ENCODE measurements around the gene ADH1C. TPM values are rescaled to one million over a fixed set of nuclear protein-coding genes. Genes with fewer than 3 reads are reported as not detected.

ADH1C gene
- total RNA-seq, 1 experiment from 2014 or later = not detected

DNA sequence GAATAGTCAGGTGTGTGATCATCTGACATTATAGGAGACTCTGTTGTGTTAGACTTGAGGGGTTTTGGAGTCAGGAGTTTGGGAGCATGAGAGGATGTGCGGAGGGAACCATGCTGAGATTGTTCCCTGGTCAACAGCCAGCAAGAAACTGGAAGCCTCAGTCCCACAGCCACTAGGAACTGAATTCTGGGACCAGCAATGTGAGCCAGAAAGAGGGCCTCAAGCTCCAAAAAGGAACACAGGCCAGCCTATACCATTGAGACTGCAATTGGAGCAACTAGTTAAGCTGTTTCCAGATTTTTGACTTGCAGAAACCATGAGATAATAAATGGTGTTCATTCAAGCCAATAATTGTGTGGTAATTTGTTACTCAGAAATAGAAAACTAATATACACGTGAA is 22.7 kb downstream of the ADH1C start:
- Histone ChIP-seq H2BK20ac (ENCODE audit: low read depth, low read length, poor library complexity, severe bottlenecking) (no peak overlapping the region), H3K79me2 (ENCODE audit: insufficient read depth, low read length) (no peaks in the 10 kb centered on the region), H3K23me2 (ENCODE audit: insufficient read length, low read depth, low read length, poor library complexity, severe bottlenecking) (no peaks in the 10 kb centered on the region), H4K20me1 (ENCODE audit: control insufficient read depth, insufficient read depth, insufficient read length) (no peaks in the 10 kb centered on the region), H3K14ac (ENCODE audit: insufficient read depth, low read length) (no peak overlapping the region), H3K23ac (ENCODE audit: insufficient read length, low read depth, low read length) (no peak overlapping the region), H3K4me1 (ENCODE audit: insufficient read depth, low read length) (no peaks in the 10 kb centered on the region), H3K56ac (ENCODE audit: insufficient read length, low read depth, low read length) (no peak overlapping the region), H4K5ac (ENCODE audit: insufficient read length, low read depth, low read length) (no peak overlapping the region), H3K4ac (ENCODE audit: low read depth, low read length) (no peak overlapping the region), H3K79me1 (ENCODE audit: insufficient read depth, low read depth, low read length, poor library complexity, severe bottlenecking) (no peaks in the 10 kb centered on the region), H2AFZ (ENCODE audit: low read length) (no peak overlapping the region), H3K27me3 (ENCODE audit: insufficient read depth, low read length) (no peaks in the 10 kb centered on the region), H4K8ac (replicated peaks; ENCODE audit: insufficient read length, low read depth, low read length) (no peak overlapping the region), H2BK12ac (ENCODE audit: insufficient read length, low read depth, low read length) (no peak overlapping the region), H3K9ac (ENCODE audit: extremely low read depth, insufficient read length, low read length) (no peak overlapping the region), H3K4me2 (ENCODE audit: insufficient read depth, insufficient read length, low read length) (no peak overlapping the region), H3K27ac (ENCODE audit: insufficient read length, low read depth, low read length) (no peak overlapping the region), H2AK5ac (ENCODE audit: insufficient read length, low read length) (no peak overlapping the region), H2BK5ac (ENCODE audit: insufficient read length, low read length) (no peak overlapping the region), H4K91ac (ENCODE audit: insufficient read length, low read depth, low read length) (no peak overlapping the region), H3K18ac (ENCODE audit: insufficient read length, low read depth, low read length) (no peak overlapping the region), H3K9me3 (ENCODE audit: control insufficient read depth, low read depth, low read length) (no peaks in the 10 kb centered on the region), H2BK15ac (ENCODE audit: low read depth, low read length) (no peak overlapping the region), H3T11ph (ENCODE audit: low read length) (no peak overlapping the region), H2BK120ac (ENCODE audit: low read depth, low read length, poor library complexity, severe bottlenecking) (no peak overlapping the region)
- Mint-ChIP-seq H3K9me3 (peaks cover 16 to 18% of the 10 kb centered on the region in 2 experiments), H3K4me1 (peaks cover 0 to 3% of the 10 kb centered on the region in 2 experiments; a peak in 1 of 4 replicates), H3K36me3 (ENCODE audit: insufficient read depth in 1 of 3, low read depth in 3 of 3) (peaks cover 0 to 11% (median 3%) of the 10 kb centered on the region in 3 experiments; a peak in 6 of 7 replicates), H3K4me3 (no peak overlapping the region), H3K27ac (no peak overlapping the region), H3K27me3 (ENCODE audit: low read depth) (no peaks in the 10 kb centered on the region; the same call in 1 of the 2 replicates)
- DNase-seq = no peak
- no CpG with 5 or more reads among the region's 2 CpGs for WGBS (ENCODE audit: extremely low coverage, insufficient read length, low lambda C conversion rate)
- TF ChIP-seq CTCF (conservative IDR thresholded peaks at IDR 0.05) = no peak
